ENCODE measurements around the gene TMSB4X. TPM values are rescaled to one million over a fixed set of nuclear protein-coding genes. Genes with fewer than 3 reads are reported as not detected.

TMSB4X gene
- total and polyA plus RNA-seq, 2 experiments from 2014 or later: 3,286 to 9,298 TPM

GRCh38 chrX:12996934-12997435, 22.1 kb downstream of the TMSB4X start:
- no peaks in the 10 kb centered on the region for H3K4me1 ChIP-seq (ENCODE audit: insufficient read depth)
- DNase-seq: no peak
- H3K9me2 ChIP-seq (ENCODE audit: insufficient read depth): no peaks in the 10 kb centered on the region
- no peaks in the 10 kb centered on the region for H3K9me3 ChIP-seq (ENCODE audit: low read depth)
- no peak overlapping the region for H3K9ac ChIP-seq
- H4K20me1 ChIP-seq (ENCODE audit: insufficient read depth): no peaks in the 10 kb centered on the region
- no peak overlapping the region for H3K4me3 ChIP-seq
- H3K27me3 ChIP-seq (replicated peaks; ENCODE audit: insufficient read depth): no peaks in the 10 kb centered on the region
- H3F3A ChIP-seq (ENCODE audit: insufficient read depth): no peaks in the 10 kb centered on the region
- H3K4me2 ChIP-seq (ENCODE audit: unreplicated experiment): no peak overlapping the region
- TF ChIP-seq EZH2phosphoT487 (IDR thresholded peaks at IDR 0.05; ENCODE audit: insufficient read depth, low read depth) (no peak), EZH2 (IDR thresholded peaks at IDR 0.05; ENCODE audit: insufficient read depth, poor library complexity, severe bottlenecking) (no peak)
- H3K79me2 ChIP-seq (ENCODE audit: insufficient read depth): no peaks in the 10 kb centered on the region
- H3K36me3 ChIP-seq (ENCODE audit: low read depth): no peaks in the 10 kb centered on the region
- in situ Hi-C loops (cut with MboI): no loop called here
- 81 to 89% methylated on average over 3 of the region's 3 CpGs for WGBS, 2 experiments (ENCODE audit: low coverage in 1 of 2, low lambda C conversion rate in 2 of 2, missing lambda C conversion rate in 2 of 2)
- H2AFZ ChIP-seq: no peak overlapping the region
- no peak overlapping the region for H3K27ac ChIP-seq

- no peaks in the 10 kb centered on the region for H3F3A ChIP-seq (ENCODE audit: insufficient read depth)
- in situ Hi-C loops (cut with MboI): no loop called here
- no peak for TF ChIP-seq EZH2 (IDR thresholded peaks at IDR 0.05; ENCODE audit: insufficient read depth, poor library complexity, severe bottlenecking)
- TF ChIP-seq EZH2phosphoT487 (IDR thresholded peaks at IDR 0.05; ENCODE audit: insufficient read depth, low read depth): no peak
- H3K9me3 ChIP-seq (ENCODE audit: low read depth): no peaks in the 10 kb centered on the region
- H3K4me2 ChIP-seq (ENCODE audit: unreplicated experiment): no peak overlapping the region
- no peaks in the 10 kb centered on the region for H3K9me2 ChIP-seq (ENCODE audit: insufficient read depth)
- H3K4me3 ChIP-seq: no peak overlapping the region
- H3K27me3 ChIP-seq (replicated peaks; ENCODE audit: insufficient read depth): no peaks in the 10 kb centered on the region
- H3K79me2 ChIP-seq (ENCODE audit: insufficient read depth): no peaks in the 10 kb centered on the region
- no peaks in the 10 kb centered on the region for H4K20me1 ChIP-seq (ENCODE audit: insufficient read depth)
- no peaks in the 10 kb centered on the region for H3K4me1 ChIP-seq (ENCODE audit: insufficient read depth)
- peak overlapping the region; percentile 38; the same call in 1 of the 2 replicates for H2AFZ ChIP-seq
- H3K9ac ChIP-seq: no peak overlapping the region
- no peak for DNase-seq
- no peaks in the 10 kb centered on the region for H3K36me3 ChIP-seq (ENCODE audit: low read depth)
- WGBS, 2 experiments (ENCODE audit: low coverage in 1 of 2, low lambda C conversion rate in 2 of 2, missing lambda C conversion rate in 2 of 2): 40 to 59% methylated on average over 5 of the region's 5 CpGs
- no peak overlapping the region for H3K27ac ChIP-seq
These were observed 23.2 kb downstream of the TMSB4X start for GRCh38 chrX:12997906-12998687.

GRCh38 chrX:12999422-12999821, 24.5 kb downstream of the TMSB4X start:
- Histone ChIP-seq H3K9ac (no peak overlapping the region), H3K27ac (no peak overlapping the region), H3K36me3 (ENCODE audit: low read depth) (no peaks in the 10 kb centered on the region), H3K79me2 (ENCODE audit: insufficient read depth) (no peaks in the 10 kb centered on the region), H3K9me3 (ENCODE audit: low read depth) (no peaks in the 10 kb centered on the region), H2AFZ (no peak overlapping the region), H3K9me2 (ENCODE audit: insufficient read depth) (no peaks in the 10 kb centered on the region), H4K20me1 (ENCODE audit: insufficient read depth) (no peaks in the 10 kb centered on the region), H3F3A (ENCODE audit: insufficient read depth) (no peaks in the 10 kb centered on the region), H3K4me3 (no peak overlapping the region), H3K27me3 (replicated peaks; ENCODE audit: insufficient read depth) (no peaks in the 10 kb centered on the region), H3K4me1 (ENCODE audit: insufficient read depth) (no peaks in the 10 kb centered on the region), H3K4me2 (ENCODE audit: unreplicated experiment) (no peak overlapping the region)
- in situ Hi-C loops (cut with MboI): no loop called here
- WGBS, 2 experiments (ENCODE audit: low coverage in 1 of 2, low lambda C conversion rate in 2 of 2, missing lambda C conversion rate in 2 of 2): 94 to 97% methylated on average over 9 of the region's 9 CpGs
- TF ChIP-seq EZH2 (IDR thresholded peaks at IDR 0.05; ENCODE audit: insufficient read depth, poor library complexity, severe bottlenecking) (no peak), EZH2phosphoT487 (IDR thresholded peaks at IDR 0.05; ENCODE audit: insufficient read depth, low read depth) (no peak)
- no peak for DNase-seq

GRCh38 chrX:13000301-13000811, 25.4 kb downstream of the TMSB4X start:
- Histone ChIP-seq H3K27me3 (replicated peaks; ENCODE audit: insufficient read depth) (no peaks in the 10 kb centered on the region), H3K9me3 (ENCODE audit: low read depth) (no peaks in the 10 kb centered on the region), H4K20me1 (ENCODE audit: insufficient read depth) (no peaks in the 10 kb centered on the region), H3K27ac (no peak overlapping the region), H3F3A (ENCODE audit: insufficient read depth) (no peaks in the 10 kb centered on the region), H3K9ac (no peak overlapping the region), H3K4me2 (ENCODE audit: unreplicated experiment) (no peak overlapping the region), H3K79me2 (ENCODE audit: insufficient read depth) (no peaks in the 10 kb centered on the region), H3K4me1 (ENCODE audit: insufficient read depth) (0 out of 2 replicates have a peak, but pooled peaks cover under 1% of the 10 kb centered on the region), H3K9me2 (ENCODE audit: insufficient read depth) (no peaks in the 10 kb centered on the region), H2AFZ (no peak overlapping the region; the same call in 1 of the 2 replicates), H3K36me3 (ENCODE audit: low read depth) (no peaks in the 10 kb centered on the region), H3K4me3 (no peak overlapping the region)
- no peak for DNase-seq
- in situ Hi-C loops (cut with MboI): no loop called here
- WGBS, 2 experiments (ENCODE audit: low coverage in 1 of 2, low lambda C conversion rate in 2 of 2, missing lambda C conversion rate in 2 of 2): 50% methylated on average over 8 of the region's 8 CpGs
- no peak for TF ChIP-seq EZH2 (IDR thresholded peaks at IDR 0.05; ENCODE audit: insufficient read depth, poor library complexity, severe bottlenecking)
